IPS DF 19.7 (cell line): ENCODE measurements around the gene DIAPH2.
"Not testable (repeated sequence)": the region's sequence is repeated elsewhere in the genome, so short reads cannot be mapped to it uniquely, and the experiment has no call there.

ENCODE experiments used
- DNase-seq: peaks from one replicate; pipeline ENCODE4 v3.0.0-alpha.2; 2013; ENCODE audit warnings: low read depth, low spot score

DIAPH2 gene

GRCh38 chrX:96824166-96824565, 139.5 kb downstream of the DIAPH2 start:
- DNase-seq: no peak

- DNase-seq: no peak
These were observed 148.7 kb downstream of the DIAPH2 start for GRCh38 chrX:96833333-96833732.

DNA sequence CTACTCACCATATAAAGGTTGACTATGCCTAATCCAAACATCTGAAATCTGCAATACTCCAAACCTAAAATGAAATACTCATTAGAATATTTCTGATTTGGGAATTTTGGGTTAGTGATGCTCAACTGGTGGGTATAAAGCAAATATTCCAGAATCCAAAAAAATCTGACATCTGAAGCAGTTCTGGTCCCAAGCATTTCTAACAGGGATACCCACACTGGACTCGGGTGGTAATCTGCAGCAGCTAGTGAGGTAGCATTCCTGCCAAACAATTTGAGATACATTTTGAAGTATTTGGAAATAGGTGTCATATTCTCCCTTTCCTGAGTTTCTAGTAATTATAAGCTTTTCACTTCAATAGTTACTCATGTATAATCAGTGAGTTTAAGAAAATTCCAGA, 149.5 kb downstream of the DIAPH2 start:
- no peak for DNase-seq

DNA sequence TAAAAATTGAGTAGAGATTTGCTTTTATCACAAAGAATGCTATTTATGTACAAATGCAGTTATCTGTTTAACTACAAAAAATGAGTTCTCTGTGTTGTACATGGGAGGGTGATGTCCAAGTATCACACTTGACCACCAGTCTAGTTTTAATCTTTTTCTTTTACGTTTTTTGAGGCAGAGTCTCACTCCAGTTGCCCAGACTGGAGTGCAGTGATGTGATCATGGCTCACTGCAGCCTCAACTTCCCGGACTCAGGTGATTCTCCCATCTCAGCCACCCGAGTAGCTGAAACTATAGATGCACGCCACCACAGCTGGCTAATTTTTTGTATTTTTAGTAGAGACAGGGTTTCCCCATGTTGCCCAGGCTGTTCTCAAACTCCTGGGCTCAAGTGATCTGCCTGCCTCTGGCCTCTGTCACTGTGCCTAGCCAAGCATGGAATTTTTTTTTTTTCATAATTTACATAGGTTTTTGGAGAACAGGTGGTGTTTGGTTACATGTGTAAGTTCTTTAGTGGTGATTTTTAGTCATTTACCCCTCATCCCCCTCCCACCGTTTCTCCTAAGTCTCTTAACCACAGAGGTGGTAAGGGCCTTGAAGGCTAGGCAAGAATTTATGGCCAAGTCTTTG, 151.1 kb downstream of the DIAPH2 start:
- no peak for DNase-seq

DNA sequence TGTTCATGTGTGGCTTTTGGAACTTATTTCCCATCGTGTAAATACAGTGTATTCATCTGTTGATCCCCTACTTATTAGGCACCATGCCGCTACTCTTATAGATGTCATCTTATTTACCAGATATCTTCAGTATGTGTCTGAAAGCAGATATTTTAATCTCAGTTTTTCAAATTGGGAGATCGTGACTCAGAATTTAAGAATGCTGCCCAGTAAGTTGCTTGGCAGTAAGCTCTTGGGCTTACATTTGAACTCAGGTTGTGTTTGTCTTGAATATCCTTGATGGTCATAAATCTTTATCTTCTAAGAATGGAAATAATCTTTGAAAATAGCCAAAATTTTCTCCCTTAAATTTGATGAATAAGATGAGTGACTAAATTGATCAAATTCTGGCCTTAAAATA, 153.2 kb downstream of the DIAPH2 start:
- no peak for DNase-seq

DNA sequence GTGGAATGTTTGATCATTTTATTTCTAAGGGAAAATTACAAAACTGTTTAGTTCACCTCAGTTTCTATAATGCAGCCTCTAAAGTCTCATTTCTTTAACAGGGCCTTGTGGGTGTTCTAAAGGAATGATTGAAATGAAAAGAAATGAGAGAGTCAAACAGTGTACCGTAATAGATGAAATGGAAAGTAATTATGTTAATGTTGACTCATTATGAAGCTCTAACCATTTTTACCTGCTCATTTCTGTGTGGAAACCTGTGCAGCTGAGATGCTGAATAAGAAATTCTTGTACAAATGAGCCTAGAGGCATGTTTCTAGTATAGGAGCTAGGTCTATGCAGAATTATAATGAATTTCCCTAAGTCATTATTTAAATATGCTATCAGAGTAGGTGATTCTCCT, 153.9 kb downstream of the DIAPH2 start:
- DNase-seq: no peak

GRCh38 chrX:96841325-96841724, 156.7 kb downstream of the DIAPH2 start:
- no peak for DNase-seq

DNA sequence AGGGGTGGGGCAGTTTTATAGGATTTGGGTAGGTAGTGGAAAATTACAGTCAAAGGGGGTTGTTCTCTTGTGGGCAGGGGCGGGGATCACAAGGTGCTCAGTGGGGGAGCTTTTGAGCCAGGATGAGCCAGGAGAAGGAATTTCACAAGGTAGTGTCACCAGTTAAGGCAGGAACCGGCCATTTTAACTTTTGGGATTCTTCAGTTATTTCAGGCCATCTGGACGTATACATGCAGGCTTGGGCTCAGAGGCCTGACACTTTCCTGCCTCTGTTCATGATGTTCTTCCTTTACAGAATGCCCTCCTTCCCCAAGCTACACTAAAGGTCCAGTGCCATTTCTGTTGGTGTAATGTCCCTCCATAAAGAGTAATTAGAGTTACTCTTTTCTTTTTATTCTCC, 157.2 kb downstream of the DIAPH2 start:
- DNase-seq: not testable (repeated sequence)

GRCh38 chrX:96843566-96843965, 158.9 kb downstream of the DIAPH2 start:
- DNase-seq: no peak

GRCh38 chrX:96846841-96847240, 162.2 kb downstream of the DIAPH2 start:
- no peak for DNase-seq

- DNase-seq: not testable (repeated sequence)
These were observed 174.8 kb downstream of the DIAPH2 start for GRCh38 chrX:96859422-96859821.

DNA sequence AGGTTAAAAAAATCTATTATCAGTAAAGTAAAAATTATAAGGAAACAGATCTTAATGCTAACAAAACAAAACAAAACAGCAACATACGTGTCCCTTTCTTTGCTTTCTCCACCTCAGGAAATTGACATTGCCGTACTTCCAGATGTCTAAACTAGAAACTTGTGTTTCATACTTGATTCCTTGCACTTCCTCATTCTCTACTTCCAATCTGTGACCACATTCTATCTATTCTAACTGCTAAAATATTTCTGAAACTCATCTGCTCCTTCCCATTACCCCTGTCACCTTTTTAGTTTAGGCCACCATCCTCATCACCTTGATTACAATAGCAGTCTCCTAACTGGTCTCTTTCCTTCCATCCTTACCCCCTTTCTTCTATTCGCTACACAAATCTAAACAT, 176.6 kb downstream of the DIAPH2 start:
- DNase-seq: no peak

- no peak for DNase-seq
These were observed 177.0 kb downstream of the DIAPH2 start for GRCh38 chrX:96861661-96862060.

GRCh38 chrX:96883608-96884007, 199.0 kb downstream of the DIAPH2 start, which contains the start of gene RPA4:
RPA4 (plus strand) TSS chrX:96883908; CDS start chrX:96884311, 403 bp downstream.
- no peak for DNase-seq

GRCh38 chrX:96884027-96884426, 199.4 kb downstream of the DIAPH2 start:
- no peak for DNase-seq

- DNase-seq: no peak
These were observed 205.1 kb downstream of the DIAPH2 start for GRCh38 chrX:96889726-96890125.

DNA sequence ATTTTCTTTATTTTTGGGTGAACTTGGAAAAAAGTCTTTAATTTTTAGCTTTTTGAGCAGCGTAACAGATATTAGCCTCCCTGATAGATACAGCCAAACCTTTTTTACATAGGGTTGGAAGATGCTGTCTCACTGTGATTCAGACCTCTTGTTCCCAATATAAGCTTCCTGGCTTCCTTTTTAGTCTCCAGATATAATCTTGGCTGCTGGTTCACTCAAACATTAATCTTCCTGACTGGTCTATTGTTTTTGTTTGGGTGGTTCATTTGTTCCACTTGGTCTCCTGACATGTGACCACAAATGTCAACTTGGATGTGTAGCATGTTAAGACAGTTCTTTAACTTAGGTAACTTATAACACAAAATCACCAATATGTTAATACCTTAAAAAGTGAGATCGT, 222.1 kb downstream of the DIAPH2 start:
- no peak for DNase-seq

GRCh38 chrX:96907516-96908272, 223.1 kb downstream of the DIAPH2 start:
- DNase-seq: no peak

DNA sequence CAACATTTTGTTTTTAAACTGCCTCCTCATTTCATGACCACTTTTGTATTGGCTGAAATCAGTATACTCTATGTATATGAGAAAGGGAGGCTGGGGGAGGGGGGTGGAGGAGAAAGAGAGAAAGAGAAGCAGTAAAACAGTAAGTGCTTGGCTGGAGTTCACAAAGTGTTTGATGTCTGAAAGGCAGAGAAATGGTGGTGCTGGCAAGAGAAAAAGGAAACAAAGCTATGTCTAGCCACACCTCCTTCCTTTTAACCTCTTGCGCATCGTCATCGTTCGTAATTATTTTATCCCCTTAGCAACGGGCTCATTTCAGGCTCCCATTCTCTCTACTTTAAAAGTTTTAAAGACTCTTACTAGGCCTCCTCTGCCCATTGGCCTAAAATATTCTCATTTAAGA, 224.6 kb downstream of the DIAPH2 start:
- DNase-seq: no peak

- DNase-seq: no peak
These were observed 234.2 kb downstream of the DIAPH2 start for GRCh38 chrX:96918864-96919263.

GRCh38 chrX:96919672-96920071, 235.0 kb downstream of the DIAPH2 start:
- no peak for DNase-seq

- DNase-seq: no peak
These were observed 239.9 kb downstream of the DIAPH2 start for GRCh38 chrX:96924581-96924980.

GRCh38 chrX:96929036-96929435, 244.4 kb downstream of the DIAPH2 start:
- no peak for DNase-seq
